Measurements from ENCODE around the gene P2RY11.

DNA sequence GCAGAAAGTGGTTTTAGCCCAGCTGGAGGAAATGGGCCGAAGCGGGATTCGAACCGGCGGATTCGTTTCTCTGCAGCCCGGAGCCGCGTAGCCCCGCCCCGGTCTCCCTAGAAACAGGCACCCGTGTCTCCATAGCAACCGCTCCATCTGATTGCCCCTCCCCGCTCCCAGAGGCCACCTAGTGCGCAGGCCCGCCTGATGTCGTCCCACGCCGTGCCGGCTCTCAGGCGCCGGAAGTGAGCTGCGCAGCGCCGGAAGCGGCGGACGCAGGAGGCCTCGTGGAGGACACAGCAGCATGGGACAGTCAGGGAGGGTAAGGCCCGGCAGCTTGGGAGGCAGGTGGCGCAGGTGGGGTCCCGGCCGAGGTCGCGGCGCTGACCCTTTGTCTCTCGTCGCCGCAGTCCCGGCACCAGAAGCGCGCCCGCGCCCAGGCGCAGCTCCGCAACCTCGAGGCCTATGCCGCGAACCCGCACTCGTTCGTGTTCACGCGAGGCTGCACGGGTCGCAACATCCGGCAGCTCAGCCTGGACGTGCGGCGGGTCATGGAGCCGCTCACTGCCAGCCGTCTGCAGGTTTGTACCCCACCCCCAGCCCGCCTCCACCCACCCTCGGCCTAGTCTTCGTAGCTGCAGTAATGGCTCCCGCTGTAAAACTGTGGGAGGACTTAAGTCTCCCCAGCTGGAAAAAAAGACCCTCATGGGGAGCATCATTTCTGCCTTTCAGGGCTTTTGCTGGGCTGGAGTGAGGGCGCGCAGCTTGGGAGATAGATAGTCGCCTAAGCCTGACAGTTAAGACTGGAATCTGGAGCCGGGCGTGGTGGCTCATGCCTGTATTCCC is 5.2 kb upstream of the P2RY11 start, which contains the start of gene PPAN:
- TF ChIP-seq POLR2A (IDR thresholded peaks at IDR 0.05), result peak; percentile 50
- TF ChIP-seq, protein P1, sequence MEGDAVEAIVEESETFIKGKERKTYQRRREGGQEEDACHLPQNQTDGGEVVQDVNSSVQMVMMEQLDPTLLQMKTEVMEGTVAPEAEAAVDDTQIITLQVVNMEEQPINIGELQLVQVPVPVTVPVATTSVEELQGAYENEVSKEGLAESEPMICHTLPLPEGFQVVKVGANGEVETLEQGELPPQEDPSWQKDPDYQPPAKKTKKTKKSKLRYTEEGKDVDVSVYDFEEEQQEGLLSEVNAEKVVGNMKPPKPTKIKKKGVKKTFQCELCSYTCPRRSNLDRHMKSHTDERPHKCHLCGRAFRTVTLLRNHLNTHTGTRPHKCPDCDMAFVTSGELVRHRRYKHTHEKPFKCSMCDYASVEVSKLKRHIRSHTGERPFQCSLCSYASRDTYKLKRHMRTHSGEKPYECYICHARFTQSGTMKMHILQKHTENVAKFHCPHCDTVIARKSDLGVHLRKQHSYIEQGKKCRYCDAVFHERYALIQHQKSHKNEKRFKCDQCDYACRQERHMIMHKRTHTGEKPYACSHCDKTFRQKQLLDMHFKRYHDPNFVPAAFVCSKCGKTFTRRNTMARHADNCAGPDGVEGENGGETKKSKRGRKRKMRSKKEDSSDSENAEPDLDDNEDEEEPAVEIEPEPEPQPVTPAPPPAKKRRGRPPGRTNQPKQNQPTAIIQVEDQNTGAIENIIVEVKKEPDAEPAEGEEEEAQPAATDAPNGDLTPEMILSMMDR (IDR thresholded peaks at IDR 0.05), result peak in 1 of 4 experiments; percentile 48
